ENCODE measurements around the gene E2F8. TPM values are rescaled to one million over a fixed set of nuclear protein-coding genes. Genes with fewer than 3 reads are reported as not detected.

E2F8 gene
- total and polyA plus RNA-seq, 2 donors (not counting 1 experiment from before 2014, with no cell fraction given), result 0.22 to 0.24 TPM

- Mint-ChIP-seq H3K27ac (no peak overlapping the region), H3K9me3 (ENCODE audit: insufficient read depth) (no peaks in the 10 kb centered on the region), H3K4me1 (no peaks in the 10 kb centered on the region), H3K27me3 (peaks cover 11% of the 10 kb centered on the region), H3K4me3 (no peak overlapping the region)
- Histone ChIP-seq H3K79me2 (ENCODE audit: control insufficient read depth, insufficient read depth, low read length) (no peaks in the 10 kb centered on the region), H3K4me2 (replicated peaks; ENCODE audit: low read depth, low read length, poor library complexity, severe bottlenecking) (no peak overlapping the region), H3K27ac (ENCODE audit: low read length in 2 of 2) (no peak overlapping the region), H3K4me3 (ENCODE audit: control extremely low read depth in 1 of 5, extremely low read depth in 1 of 5, insufficient read depth in 1 of 5, low read depth in 2 of 5, low read length in 4 of 5) (no peak overlapping the region), H3K36me3 (replicated peaks in 1 of 2; ENCODE audit: control extremely low read depth in 1 of 2, control insufficient read depth in 1 of 2, extremely low read depth in 1 of 2, insufficient read depth in 2 of 2, low read length in 1 of 2) (no peaks in the 10 kb centered on the region), H3K27me3 (replicated peaks in 1 of 4; ENCODE audit: control extremely low read depth in 1 of 4, control insufficient read depth in 3 of 4, insufficient read depth in 4 of 4, low read length in 3 of 4) (peaks cover 0 to 3% (median 0%) of the 10 kb centered on the region in 4 experiments), H4K20me1 (ENCODE audit: control insufficient read depth, insufficient read depth, low read length, poor library complexity, severe bottlenecking) (no peaks in the 10 kb centered on the region), H3K9ac (ENCODE audit: low read length) (no peak overlapping the region), H3K4me1 (ENCODE audit: control insufficient read depth in 2 of 2, insufficient read depth in 2 of 2, low read length in 2 of 2) (no peaks in the 10 kb centered on the region), H3K9me3 (ENCODE audit: control extremely low read depth in 1 of 3, control insufficient read depth in 2 of 3, insufficient read depth in 1 of 3, low read length in 2 of 3) (no peaks in the 10 kb centered on the region), H2AFZ (ENCODE audit: insufficient read depth, low read depth, low read length, poor library complexity, severe bottlenecking) (no peak overlapping the region)
- intact Hi-C loops (cut with micrococcal nuclease), result no loop called here
- ChIA-PET CTCF (no interaction called here), POLR2A (no interaction called here)
- ATAC-seq (ENCODE audit: low read depth) (no peak), DNase-seq (no peak)
- WGBS (ENCODE audit: insufficient coverage), result 16% methylated on average over 3 of the region's 6 CpGs
- TF ChIP-seq, protein P1, sequence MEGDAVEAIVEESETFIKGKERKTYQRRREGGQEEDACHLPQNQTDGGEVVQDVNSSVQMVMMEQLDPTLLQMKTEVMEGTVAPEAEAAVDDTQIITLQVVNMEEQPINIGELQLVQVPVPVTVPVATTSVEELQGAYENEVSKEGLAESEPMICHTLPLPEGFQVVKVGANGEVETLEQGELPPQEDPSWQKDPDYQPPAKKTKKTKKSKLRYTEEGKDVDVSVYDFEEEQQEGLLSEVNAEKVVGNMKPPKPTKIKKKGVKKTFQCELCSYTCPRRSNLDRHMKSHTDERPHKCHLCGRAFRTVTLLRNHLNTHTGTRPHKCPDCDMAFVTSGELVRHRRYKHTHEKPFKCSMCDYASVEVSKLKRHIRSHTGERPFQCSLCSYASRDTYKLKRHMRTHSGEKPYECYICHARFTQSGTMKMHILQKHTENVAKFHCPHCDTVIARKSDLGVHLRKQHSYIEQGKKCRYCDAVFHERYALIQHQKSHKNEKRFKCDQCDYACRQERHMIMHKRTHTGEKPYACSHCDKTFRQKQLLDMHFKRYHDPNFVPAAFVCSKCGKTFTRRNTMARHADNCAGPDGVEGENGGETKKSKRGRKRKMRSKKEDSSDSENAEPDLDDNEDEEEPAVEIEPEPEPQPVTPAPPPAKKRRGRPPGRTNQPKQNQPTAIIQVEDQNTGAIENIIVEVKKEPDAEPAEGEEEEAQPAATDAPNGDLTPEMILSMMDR (IDR thresholded peaks at IDR 0.05), result no peak
- TF ChIP-seq EZH2 (IDR thresholded peaks at IDR 0.05; ENCODE audit: borderline replicate concordance, insufficient read depth, low read depth, low read length, poor library complexity, severe bottlenecking), result no peak
These were observed 40.1 kb downstream of the E2F8 start for GRCh38 chr11:19200410-19201201.

DNA sequence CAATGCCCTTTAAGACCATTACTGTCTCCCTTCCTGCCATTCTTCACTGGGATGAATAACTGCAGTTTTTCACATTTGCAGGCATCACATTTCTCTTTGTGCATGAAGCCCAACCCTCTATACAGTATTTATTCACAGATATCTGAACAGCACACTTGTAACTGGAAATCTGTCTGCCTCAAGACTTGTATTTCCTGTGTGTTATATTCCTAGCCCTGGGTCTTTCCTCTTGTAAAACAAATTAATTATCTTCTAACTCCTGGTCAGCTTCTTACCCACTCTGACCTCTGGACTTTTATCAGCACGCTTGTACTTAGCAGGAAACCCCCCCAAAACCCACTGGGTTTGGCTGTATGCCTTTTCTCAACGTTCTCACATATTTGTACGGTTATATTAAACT is 41.0 kb downstream of the E2F8 start:
- peaks cover 0 to 3% (median 0%) of the 10 kb centered on the region in 4 experiments for H3K27me3 ChIP-seq (replicated peaks in 1 of 4; ENCODE audit: control extremely low read depth in 1 of 4, control insufficient read depth in 3 of 4, insufficient read depth in 4 of 4, low read length in 3 of 4)
- H3K27ac ChIP-seq (ENCODE audit: low read length in 2 of 2), result no peak overlapping the region
- H3K4me2 ChIP-seq (replicated peaks; ENCODE audit: low read depth, low read length, poor library complexity, severe bottlenecking), result no peak overlapping the region
- H3K4me1 Mint-ChIP-seq, result no peaks in the 10 kb centered on the region
- no peak for DNase-seq
- H3K4me1 ChIP-seq (ENCODE audit: control insufficient read depth in 2 of 2, insufficient read depth in 2 of 2, low read length in 2 of 2), result no peaks in the 10 kb centered on the region
- H3K9ac ChIP-seq (ENCODE audit: low read length), result no peak overlapping the region
- ChIA-PET CTCF (no interaction called here), POLR2A (no interaction called here)
- 13% methylated on average over 1 of the region's 3 CpGs for WGBS (ENCODE audit: insufficient coverage)
- intact Hi-C loops (cut with micrococcal nuclease), result no loop called here
- H3K9me3 ChIP-seq (ENCODE audit: control extremely low read depth in 1 of 3, control insufficient read depth in 2 of 3, insufficient read depth in 1 of 3, low read length in 2 of 3), result no peaks in the 10 kb centered on the region
- H3K9me3 Mint-ChIP-seq (ENCODE audit: insufficient read depth), result no peaks in the 10 kb centered on the region
- no peaks in the 10 kb centered on the region for H3K79me2 ChIP-seq (ENCODE audit: control insufficient read depth, insufficient read depth, low read length)
- no peak overlapping the region for H3K27ac Mint-ChIP-seq
- peaks cover 11% of the 10 kb centered on the region for H3K27me3 Mint-ChIP-seq
- H3K4me3 Mint-ChIP-seq, result no peak overlapping the region
- TF ChIP-seq, protein P1 (IDR thresholded peaks at IDR 0.05), result no peak
- TF ChIP-seq EZH2 (IDR thresholded peaks at IDR 0.05; ENCODE audit: borderline replicate concordance, insufficient read depth, low read depth, low read length, poor library complexity, severe bottlenecking), result no peak
- H3K36me3 ChIP-seq (replicated peaks in 1 of 2; ENCODE audit: control extremely low read depth in 1 of 2, control insufficient read depth in 1 of 2, extremely low read depth in 1 of 2, insufficient read depth in 2 of 2, low read length in 1 of 2), result no peaks in the 10 kb centered on the region
- no peak overlapping the region for H2AFZ ChIP-seq (ENCODE audit: insufficient read depth, low read depth, low read length, poor library complexity, severe bottlenecking)
- H3K4me3 ChIP-seq (ENCODE audit: control extremely low read depth in 1 of 5, extremely low read depth in 1 of 5, insufficient read depth in 1 of 5, low read depth in 2 of 5, low read length in 4 of 5), result no peak overlapping the region
- ATAC-seq (ENCODE audit: low read depth), result no peak
- H4K20me1 ChIP-seq (ENCODE audit: control insufficient read depth, insufficient read depth, low read length, poor library complexity, severe bottlenecking), result no peaks in the 10 kb centered on the region

All from B cell (primary cell).